ENCODE data around the gene LEAP2. TPM values are rescaled to one million over a fixed set of nuclear protein-coding genes. Genes with fewer than 3 reads are reported as not detected.
A peak's percentile ranks its signal among the peaks of the same experiment; 100 is the strongest.

Gene LEAP2
- total RNA-seq, 1 donor from 2014 or later: 0.25 TPM

DNA sequence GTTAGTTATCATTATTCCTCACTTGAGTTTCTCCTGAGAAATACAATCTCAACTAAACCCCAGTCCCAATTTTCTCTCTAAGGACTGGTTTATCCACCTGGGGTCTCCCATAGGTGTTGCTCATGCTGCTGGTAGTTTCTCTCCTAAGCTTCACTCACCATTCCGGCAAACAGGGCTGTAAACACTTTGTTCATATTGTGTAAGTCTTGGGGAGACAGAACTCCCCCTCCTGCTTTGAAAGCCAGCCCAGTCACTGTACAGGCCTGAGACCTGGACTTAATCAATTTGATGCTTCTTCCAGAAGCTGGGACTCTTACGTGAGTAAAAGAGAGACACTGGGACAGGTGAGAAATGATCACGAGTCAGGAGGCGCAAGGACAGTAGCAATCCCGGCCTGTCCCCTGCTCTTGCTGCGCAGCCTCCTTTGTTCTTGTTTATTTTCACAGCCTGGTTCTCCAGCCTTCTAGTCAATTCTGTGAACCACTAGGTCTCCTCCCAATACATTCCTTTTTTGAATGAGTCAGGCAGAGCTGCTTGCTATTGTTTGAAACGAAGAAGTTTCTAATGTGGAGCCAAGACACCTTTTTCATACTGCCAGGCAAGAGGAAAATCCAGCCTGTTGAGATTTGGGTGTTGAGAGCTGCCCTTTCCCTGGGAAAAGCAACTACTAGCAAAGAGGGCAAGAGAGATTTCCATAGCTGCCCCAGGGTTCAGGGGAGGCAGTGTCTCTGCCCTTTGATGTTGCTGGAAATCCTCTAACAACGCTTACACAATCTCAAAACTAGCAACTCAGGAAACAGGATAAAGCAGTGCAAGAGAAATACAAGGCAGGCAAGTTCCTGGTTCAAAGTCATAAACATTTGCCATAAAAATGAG lies 33.8 kb upstream of the LEAP2 start:
- DNase-seq (ENCODE audit: low read depth): peak; percentile 48
- H3K4me3 ChIP-seq (ENCODE audit: low read depth, low read length): no peak overlapping the region
- no peaks in the 10 kb centered on the region for H3K36me3 ChIP-seq (ENCODE audit: control insufficient read depth, insufficient read depth, low read length)
- H3K27me3 ChIP-seq (ENCODE audit: control insufficient read depth, insufficient read depth, low read length): no peaks in the 10 kb centered on the region
- TF ChIP-seq, protein P1, sequence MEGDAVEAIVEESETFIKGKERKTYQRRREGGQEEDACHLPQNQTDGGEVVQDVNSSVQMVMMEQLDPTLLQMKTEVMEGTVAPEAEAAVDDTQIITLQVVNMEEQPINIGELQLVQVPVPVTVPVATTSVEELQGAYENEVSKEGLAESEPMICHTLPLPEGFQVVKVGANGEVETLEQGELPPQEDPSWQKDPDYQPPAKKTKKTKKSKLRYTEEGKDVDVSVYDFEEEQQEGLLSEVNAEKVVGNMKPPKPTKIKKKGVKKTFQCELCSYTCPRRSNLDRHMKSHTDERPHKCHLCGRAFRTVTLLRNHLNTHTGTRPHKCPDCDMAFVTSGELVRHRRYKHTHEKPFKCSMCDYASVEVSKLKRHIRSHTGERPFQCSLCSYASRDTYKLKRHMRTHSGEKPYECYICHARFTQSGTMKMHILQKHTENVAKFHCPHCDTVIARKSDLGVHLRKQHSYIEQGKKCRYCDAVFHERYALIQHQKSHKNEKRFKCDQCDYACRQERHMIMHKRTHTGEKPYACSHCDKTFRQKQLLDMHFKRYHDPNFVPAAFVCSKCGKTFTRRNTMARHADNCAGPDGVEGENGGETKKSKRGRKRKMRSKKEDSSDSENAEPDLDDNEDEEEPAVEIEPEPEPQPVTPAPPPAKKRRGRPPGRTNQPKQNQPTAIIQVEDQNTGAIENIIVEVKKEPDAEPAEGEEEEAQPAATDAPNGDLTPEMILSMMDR (IDR thresholded peaks at IDR 0.05; ENCODE audit: insufficient read depth, low read length, poor library complexity, severe bottlenecking): no peak

DNA sequence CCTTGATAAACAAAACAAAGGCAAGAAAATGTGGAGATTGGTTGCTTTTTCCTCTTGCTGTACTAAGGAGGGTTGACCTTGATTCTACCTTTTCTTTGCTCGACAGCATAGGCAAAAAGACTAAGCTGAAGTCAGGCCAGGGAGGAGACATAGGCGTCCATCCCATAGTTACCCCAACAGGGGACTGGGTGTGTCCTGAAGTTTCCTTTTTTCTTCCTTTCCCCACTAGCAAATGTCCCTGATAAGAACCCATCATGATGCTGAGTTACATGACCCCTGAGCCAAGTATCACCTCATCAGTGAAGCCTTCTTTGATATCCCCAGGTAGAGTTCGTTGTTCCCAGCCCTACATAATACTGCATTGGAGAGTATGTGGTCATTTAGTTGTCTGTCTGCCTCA lies 33.2 kb upstream of the LEAP2 start:
- TF ChIP-seq, protein P1 (IDR thresholded peaks at IDR 0.05; ENCODE audit: insufficient read depth, low read length, poor library complexity, severe bottlenecking): no peak
- Histone ChIP-seq H3K4me3 (ENCODE audit: low read depth, low read length) (no peak overlapping the region), H3K36me3 (ENCODE audit: control insufficient read depth, insufficient read depth, low read length) (no peaks in the 10 kb centered on the region), H3K27me3 (ENCODE audit: control insufficient read depth, insufficient read depth, low read length) (no peaks in the 10 kb centered on the region)
- DNase-seq (ENCODE audit: low read depth): no peak

DNA sequence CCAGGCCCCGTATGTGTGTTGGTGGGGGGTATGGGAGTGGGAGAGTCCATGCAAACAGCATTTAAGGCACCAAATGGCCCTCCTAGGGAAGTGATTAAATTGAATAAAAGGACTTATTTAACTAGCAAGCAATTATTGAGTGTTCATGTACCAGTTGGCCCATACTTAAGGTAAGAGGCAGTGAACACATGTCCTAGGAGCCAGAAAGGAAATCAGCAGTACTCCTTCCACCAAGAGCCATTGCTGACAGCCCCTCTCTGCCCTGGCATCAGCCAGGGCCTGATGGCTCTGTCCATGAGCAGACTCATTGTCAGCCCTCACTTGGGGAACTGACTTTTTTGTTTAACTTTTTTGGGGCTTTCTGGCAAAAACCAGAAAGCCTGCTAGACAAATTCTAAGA lies 32.6 kb upstream of the LEAP2 start:
- Histone ChIP-seq H3K4me3 (ENCODE audit: low read depth, low read length) (no peak overlapping the region), H3K27me3 (ENCODE audit: control insufficient read depth, insufficient read depth, low read length) (no peaks in the 10 kb centered on the region), H3K36me3 (ENCODE audit: control insufficient read depth, insufficient read depth, low read length) (no peaks in the 10 kb centered on the region)
- DNase-seq (ENCODE audit: low read depth): no peak
- TF ChIP-seq, protein P1 (IDR thresholded peaks at IDR 0.05; ENCODE audit: insufficient read depth, low read length, poor library complexity, severe bottlenecking): no peak

DNA sequence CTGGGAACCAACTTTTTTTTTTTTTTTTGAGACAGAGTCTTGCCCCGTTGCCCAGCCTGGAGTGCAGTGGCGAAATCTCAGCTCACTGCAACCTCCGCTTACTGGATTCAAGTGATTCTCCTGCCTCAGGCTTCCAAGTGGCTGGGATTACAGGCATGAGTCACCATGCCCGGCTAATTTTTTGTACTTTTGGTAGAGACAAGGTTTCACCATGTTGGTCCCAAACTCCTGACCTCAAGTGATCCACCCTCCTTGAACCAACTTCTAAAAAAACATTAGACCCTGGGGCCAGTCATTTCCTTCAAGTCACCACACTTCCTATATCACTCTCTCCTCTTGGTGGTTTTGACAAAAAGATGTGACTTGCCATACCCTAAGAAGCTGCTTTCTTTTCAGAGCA lies 32.2 kb upstream of the LEAP2 start:
- no peaks in the 10 kb centered on the region for H3K27me3 ChIP-seq (ENCODE audit: control insufficient read depth, insufficient read depth, low read length)
- TF ChIP-seq, protein P1 (IDR thresholded peaks at IDR 0.05; ENCODE audit: insufficient read depth, low read length, poor library complexity, severe bottlenecking): no peak
- DNase-seq (ENCODE audit: low read depth): no peak
- H3K36me3 ChIP-seq (ENCODE audit: control insufficient read depth, insufficient read depth, low read length): no peaks in the 10 kb centered on the region
- H3K4me3 ChIP-seq (ENCODE audit: low read depth, low read length): no peak overlapping the region

DNA sequence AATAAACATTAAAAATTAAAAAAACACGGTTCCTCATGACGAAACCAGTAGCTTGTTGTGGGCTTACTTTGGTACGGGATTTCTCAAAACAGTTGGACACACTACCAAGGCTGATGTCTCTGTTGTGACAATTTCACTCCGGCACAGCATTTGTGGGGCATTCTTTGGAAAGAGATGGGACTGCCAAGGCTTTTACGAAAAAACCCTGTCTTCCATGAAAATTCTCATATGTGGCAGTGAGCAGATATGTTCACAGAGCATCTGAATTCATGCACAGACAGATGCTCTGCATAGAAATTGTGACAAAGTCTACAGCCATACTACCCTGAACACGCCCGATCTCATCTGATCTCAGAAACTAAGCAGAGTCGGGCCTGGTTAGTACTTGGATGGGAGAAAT lies 25.2 kb upstream of the LEAP2 start:
- TF ChIP-seq, protein P1 (IDR thresholded peaks at IDR 0.05; ENCODE audit: insufficient read depth, low read length, poor library complexity, severe bottlenecking): no peak
- no peak for DNase-seq (ENCODE audit: low read depth)
- H3K4me3 ChIP-seq (ENCODE audit: low read depth, low read length): no peak overlapping the region
- H3K27me3 ChIP-seq (ENCODE audit: control insufficient read depth, insufficient read depth, low read length): no peaks in the 10 kb centered on the region
- no peaks in the 10 kb centered on the region for H3K36me3 ChIP-seq (ENCODE audit: control insufficient read depth, insufficient read depth, low read length)

DNA sequence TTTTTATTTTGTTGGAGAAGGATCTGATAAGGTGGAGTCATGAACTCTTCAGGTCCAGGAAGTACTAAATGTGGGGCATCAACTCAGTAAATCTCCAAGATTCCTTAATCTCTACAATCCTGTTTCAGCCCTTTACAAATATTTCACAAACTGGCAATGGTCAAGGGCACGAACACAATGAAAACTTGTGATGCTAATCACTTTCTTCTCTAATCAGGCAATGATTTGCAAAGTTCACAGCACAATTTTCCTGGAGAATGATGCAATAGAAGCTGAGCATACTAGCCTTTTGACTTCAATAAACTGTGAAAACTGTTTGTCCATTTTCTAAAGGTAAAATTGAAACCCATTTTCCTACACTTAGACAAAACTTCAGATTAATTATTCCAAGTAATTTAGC lies 24.1 kb upstream of the LEAP2 start:
- no peak overlapping the region for H3K4me3 ChIP-seq (ENCODE audit: low read depth, low read length)
- TF ChIP-seq, protein P1 (IDR thresholded peaks at IDR 0.05; ENCODE audit: insufficient read depth, low read length, poor library complexity, severe bottlenecking): no peak
- DNase-seq (ENCODE audit: low read depth): no peak
- H3K27me3 ChIP-seq (ENCODE audit: control insufficient read depth, insufficient read depth, low read length): no peaks in the 10 kb centered on the region
- H3K36me3 ChIP-seq (ENCODE audit: control insufficient read depth, insufficient read depth, low read length): no peaks in the 10 kb centered on the region
